ENCODE data around the gene OR5L1.

Gene OR5L1

DNA sequence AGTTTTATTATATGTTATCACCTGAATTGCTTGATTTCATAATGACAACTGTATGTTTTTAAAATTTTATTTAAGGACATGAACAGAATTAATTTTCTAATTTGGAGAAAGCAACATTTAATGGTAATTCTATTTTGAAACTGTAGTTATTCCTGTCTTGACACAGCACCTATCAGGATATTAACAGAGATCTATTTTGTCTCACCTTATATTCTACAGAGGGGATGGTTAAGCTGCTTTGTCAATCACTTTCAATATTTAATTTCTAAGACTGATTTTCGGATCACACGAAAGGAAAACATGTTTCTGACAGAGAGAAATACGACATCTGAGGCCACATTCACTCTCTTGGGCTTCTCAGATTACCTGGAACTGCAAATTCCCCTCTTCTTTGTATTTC is 27.3 kb downstream of the OR5L1 start, which contains the start of gene OR5D16:
Gene OR5D16, plus strand, starts transcription at position 301 of the 400 bp plus-strand sequence. Its CDS starts 0 bp downstream, at position 301.
- TF ChIP-seq TAF1 (IDR thresholded peaks at IDR 0.05; ENCODE audit: low read depth), result no peak
- no peak for TF ChIP-seq FOXM1 (IDR thresholded peaks at IDR 0.05; ENCODE audit: borderline replicate concordance, low read depth)
- TF ChIP-seq, protein P1, sequence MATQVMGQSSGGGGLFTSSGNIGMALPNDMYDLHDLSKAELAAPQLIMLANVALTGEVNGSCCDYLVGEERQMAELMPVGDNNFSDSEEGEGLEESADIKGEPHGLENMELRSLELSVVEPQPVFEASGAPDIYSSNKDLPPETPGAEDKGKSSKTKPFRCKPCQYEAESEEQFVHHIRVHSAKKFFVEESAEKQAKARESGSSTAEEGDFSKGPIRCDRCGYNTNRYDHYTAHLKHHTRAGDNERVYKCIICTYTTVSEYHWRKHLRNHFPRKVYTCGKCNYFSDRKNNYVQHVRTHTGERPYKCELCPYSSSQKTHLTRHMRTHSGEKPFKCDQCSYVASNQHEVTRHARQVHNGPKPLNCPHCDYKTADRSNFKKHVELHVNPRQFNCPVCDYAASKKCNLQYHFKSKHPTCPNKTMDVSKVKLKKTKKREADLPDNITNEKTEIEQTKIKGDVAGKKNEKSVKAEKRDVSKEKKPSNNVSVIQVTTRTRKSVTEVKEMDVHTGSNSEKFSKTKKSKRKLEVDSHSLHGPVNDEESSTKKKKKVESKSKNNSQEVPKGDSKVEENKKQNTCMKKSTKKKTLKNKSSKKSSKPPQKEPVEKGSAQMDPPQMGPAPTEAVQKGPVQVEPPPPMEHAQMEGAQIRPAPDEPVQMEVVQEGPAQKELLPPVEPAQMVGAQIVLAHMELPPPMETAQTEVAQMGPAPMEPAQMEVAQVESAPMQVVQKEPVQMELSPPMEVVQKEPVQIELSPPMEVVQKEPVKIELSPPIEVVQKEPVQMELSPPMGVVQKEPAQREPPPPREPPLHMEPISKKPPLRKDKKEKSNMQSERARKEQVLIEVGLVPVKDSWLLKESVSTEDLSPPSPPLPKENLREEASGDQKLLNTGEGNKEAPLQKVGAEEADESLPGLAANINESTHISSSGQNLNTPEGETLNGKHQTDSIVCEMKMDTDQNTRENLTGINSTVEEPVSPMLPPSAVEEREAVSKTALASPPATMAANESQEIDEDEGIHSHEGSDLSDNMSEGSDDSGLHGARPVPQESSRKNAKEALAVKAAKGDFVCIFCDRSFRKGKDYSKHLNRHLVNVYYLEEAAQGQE (IDR thresholded peaks at IDR 0.05; ENCODE audit: low read depth), result no peak
- no peak for TF ChIP-seq EP300 (IDR thresholded peaks at IDR 0.05; ENCODE audit: borderline replicate concordance)
- TF ChIP-seq CREB1 (IDR thresholded peaks at IDR 0.05; ENCODE audit: low read depth), result no peak
- TF ChIP-seq EGR1 (IDR thresholded peaks at IDR 0.05), result no peak
- no peak for TF ChIP-seq NFIC (IDR thresholded peaks at IDR 0.05)
- TF ChIP-seq TCF12 (IDR thresholded peaks at IDR 0.05; ENCODE audit: low read depth), result no peak
- TF ChIP-seq ZBTB7A (IDR thresholded peaks at IDR 0.05; ENCODE audit: low read depth), result no peak
- TF ChIP-seq YY1 (IDR thresholded peaks at IDR 0.05; ENCODE audit: low read depth), result no peak
- TF ChIP-seq, protein P2, sequence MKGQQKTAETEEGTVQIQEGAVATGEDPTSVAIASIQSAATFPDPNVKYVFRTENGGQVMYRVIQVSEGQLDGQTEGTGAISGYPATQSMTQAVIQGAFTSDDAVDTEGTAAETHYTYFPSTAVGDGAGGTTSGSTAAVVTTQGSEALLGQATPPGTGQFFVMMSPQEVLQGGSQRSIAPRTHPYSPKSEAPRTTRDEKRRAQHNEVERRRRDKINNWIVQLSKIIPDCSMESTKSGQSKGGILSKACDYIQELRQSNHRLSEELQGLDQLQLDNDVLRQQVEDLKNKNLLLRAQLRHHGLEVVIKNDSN (IDR thresholded peaks at IDR 0.05), result no peak
- TF ChIP-seq, protein P3, sequence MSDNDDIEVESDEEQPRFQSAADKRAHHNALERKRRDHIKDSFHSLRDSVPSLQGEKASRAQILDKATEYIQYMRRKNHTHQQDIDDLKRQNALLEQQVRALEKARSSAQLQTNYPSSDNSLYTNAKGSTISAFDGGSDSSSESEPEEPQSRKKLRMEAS (IDR thresholded peaks at IDR 0.05), result no peak
- no peak for TF ChIP-seq RAD21 (IDR thresholded peaks at IDR 0.05; ENCODE audit: low read depth)
- TF ChIP-seq TEAD4 (IDR thresholded peaks at IDR 0.05), result no peak
- TF ChIP-seq CEBPB (IDR thresholded peaks at IDR 0.05), result no peak

DNA sequence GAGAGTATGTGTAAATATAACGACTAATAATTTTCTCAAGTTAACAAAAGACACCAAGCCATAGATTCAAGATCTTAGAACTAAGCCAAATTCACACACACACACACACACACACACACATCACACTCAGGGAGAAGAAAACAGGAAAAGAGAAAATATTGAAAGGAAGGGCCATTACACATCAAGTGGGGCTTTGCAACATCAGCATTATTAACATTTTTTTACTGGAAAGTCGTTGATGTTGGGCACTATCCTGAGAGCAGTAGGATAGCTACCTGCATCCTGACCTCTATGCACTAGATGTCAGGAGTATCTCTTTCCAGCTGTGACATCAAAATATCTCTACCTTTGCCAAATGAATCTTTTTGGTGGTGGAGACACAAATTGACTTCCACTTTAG is 36.3 kb downstream of the OR5L1 start:
- TF ChIP-seq EGR1 (IDR thresholded peaks at IDR 0.05) (no peak), EP300 (IDR thresholded peaks at IDR 0.05; ENCODE audit: borderline replicate concordance) (no peak), ZBTB7A (IDR thresholded peaks at IDR 0.05; ENCODE audit: low read depth) (no peak), FOXM1 (IDR thresholded peaks at IDR 0.05; ENCODE audit: borderline replicate concordance, low read depth) (no peak), CREB1 (IDR thresholded peaks at IDR 0.05; ENCODE audit: low read depth) (no peak), NFIC (IDR thresholded peaks at IDR 0.05) (no peak), TEAD4 (IDR thresholded peaks at IDR 0.05) (no peak), YY1 (IDR thresholded peaks at IDR 0.05; ENCODE audit: low read depth) (no peak)
- TF ChIP-seq, protein P2 (IDR thresholded peaks at IDR 0.05), result no peak

DNA sequence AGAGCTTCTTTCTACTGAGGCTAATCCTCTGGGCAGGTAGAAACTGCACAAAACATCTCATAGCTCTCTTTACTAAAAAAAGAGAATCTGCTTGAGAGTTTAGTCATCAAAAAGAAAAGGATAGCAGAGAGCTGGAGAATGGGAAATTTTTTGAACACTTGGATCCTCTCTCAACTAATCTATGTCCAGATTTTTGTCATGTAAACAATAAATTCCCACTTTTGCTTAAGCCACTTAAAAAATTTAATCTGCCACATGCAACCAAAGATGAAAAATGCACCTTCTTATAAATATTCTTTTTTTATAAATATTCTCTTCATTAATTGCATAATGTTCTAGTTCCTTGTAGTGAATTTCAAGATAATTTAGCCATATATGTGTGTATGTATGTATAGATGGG is 37.9 kb downstream of the OR5L1 start:
- TF ChIP-seq ZBTB7A (IDR thresholded peaks at IDR 0.05; ENCODE audit: low read depth) (no peak), EP300 (IDR thresholded peaks at IDR 0.05; ENCODE audit: borderline replicate concordance) (no peak), CREB1 (IDR thresholded peaks at IDR 0.05; ENCODE audit: low read depth) (no peak), EGR1 (IDR thresholded peaks at IDR 0.05) (no peak), NFIC (IDR thresholded peaks at IDR 0.05) (no peak), YY1 (IDR thresholded peaks at IDR 0.05; ENCODE audit: low read depth) (no peak), RAD21 (IDR thresholded peaks at IDR 0.05; ENCODE audit: low read depth) (no peak), TCF12 (IDR thresholded peaks at IDR 0.05; ENCODE audit: low read depth) (no peak)

DNA sequence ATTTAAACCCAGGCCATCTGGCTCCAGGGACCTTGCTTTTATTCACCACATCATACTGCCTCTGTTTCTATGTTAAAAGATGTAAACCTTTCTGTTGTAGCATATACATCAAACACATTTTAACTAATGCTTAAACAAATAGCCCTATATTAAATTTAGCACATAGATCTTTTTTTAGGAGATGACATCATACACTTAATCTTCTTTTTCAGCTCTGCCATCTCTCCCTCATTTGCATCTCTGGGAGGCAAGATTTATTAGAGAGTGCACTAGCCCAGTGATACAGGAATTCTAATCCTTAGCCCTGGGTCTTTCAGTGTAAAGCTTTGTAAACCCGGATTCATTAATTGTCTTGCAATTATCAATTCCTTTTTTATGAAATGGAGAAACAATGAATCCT is 41.0 kb downstream of the OR5L1 start:
- TF ChIP-seq, protein P1 (IDR thresholded peaks at IDR 0.05; ENCODE audit: low read depth), result no peak
- TF ChIP-seq RAD21 (IDR thresholded peaks at IDR 0.05; ENCODE audit: low read depth) (no peak), YY1 (IDR thresholded peaks at IDR 0.05; ENCODE audit: low read depth) (no peak)

DNA sequence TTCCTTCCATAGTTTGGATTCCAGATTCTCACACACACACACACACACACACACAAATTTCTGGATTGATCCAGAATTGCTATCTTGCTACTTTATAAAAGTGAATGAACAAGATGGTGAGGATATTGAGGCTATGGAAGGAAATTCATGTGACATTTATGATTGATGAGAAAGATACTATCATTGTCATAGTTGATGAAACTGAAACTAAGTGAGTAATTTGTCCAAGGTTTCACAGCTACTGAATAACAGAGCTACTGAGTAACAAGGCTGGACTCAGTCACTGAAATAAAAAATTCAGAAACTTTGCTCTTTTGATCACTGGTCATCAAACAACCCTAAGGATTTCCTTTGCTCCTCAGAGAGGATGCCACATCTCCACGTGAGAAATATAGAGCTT is 43.5 kb downstream of the OR5L1 start:
- TF ChIP-seq TAF1 (IDR thresholded peaks at IDR 0.05; ENCODE audit: low read depth), result no peak
